Loucy (cell line): ENCODE results near the gene KLF2.

Experiments used
- H2AFZ ChIP-seq: fragments of 200-600 bp; sonication (generic); 2 replicates; pipeline ENCODE4 v1.6.0; 2016; ENCODE audit warnings: antibody characterized with exemption, mild to moderate bottlenecking, low read length, moderate library complexity
- H3F3A ChIP-seq: fragments of 200-600 bp; 2 replicates; pipeline ENCODE4 v1.6.0; 2016; ENCODE audit warnings: antibody characterized with exemption, low read depth, mild to moderate bottlenecking
- H3K27me3 ChIP-seq: fragments of 200-600 bp; sonication (generic); 2 replicates; pipeline ENCODE4 v1.6.1; 2014; ENCODE audit warnings: low read length, mild to moderate bottlenecking; ENCODE audit not compliant: insufficient read depth, poor library complexity, severe bottlenecking
- H3K36me3 ChIP-seq: fragments of 200-600 bp; sonication (generic); 2 replicates; pipeline ENCODE4 v1.6.1; 2016; ENCODE audit warnings: low read length; ENCODE audit not compliant: insufficient read depth
- H3K4me1 ChIP-seq: fragments of 200-600 bp; sonication (generic); 2 replicates; pipeline ENCODE4 v1.5.1; 2014; ENCODE audit warnings: low read length, mild to moderate bottlenecking; ENCODE audit not compliant: insufficient read depth, poor library complexity, severe bottlenecking
- H3K4me2 ChIP-seq: fragments of 200-600 bp; sonication (generic); 2 replicates; pipeline ENCODE4 v1.6.0; 2014; ENCODE audit warnings: antibody characterized with exemption, low read length, low read depth, mild to moderate bottlenecking; ENCODE audit not compliant: poor library complexity, severe bottlenecking
- H3K4me3 ChIP-seq: fragments of 200-600 bp; sonication (generic); 2 replicates; pipeline ENCODE4 v1.5.1; 2014; ENCODE audit warnings: low read length, mild to moderate bottlenecking, mixed read lengths; ENCODE audit not compliant: poor library complexity, severe bottlenecking
- H3K79me2 ChIP-seq: fragments of 200-600 bp; sonication (generic); 2 replicates; pipeline ENCODE4 v1.6.1; 2014; ENCODE audit warnings: low read length; ENCODE audit not compliant: insufficient read depth
- H3K9ac ChIP-seq: fragments of 200-600 bp; sonication (generic); 2 replicates; pipeline ENCODE4 v1.6.0; 2014; ENCODE audit warnings: mild to moderate bottlenecking, low read depth, low read length, moderate library complexity; ENCODE audit not compliant: poor library complexity, severe bottlenecking
- H3K9me2 ChIP-seq: fragments of 200-600 bp; sonication (generic); replicated peaks from 2 replicates; pipeline ENCODE4 v1.6.1; 2016; ENCODE audit warnings: low read depth, low read length, mixed read lengths
- H3K9me3 ChIP-seq: fragments of 200-600 bp; sonication (generic); 2 replicates; pipeline ENCODE4 v1.6.1; 2014; ENCODE audit warnings: mild to moderate bottlenecking, antibody characterized with exemption, low read length, low read depth; ENCODE audit not compliant: insufficient read depth
- H4K20me1 ChIP-seq: fragments of 200-600 bp; sonication (generic); 2 replicates; pipeline ENCODE4 v1.6.0; 2014; ENCODE audit warnings: antibody characterized with exemption, low read length, mild to moderate bottlenecking; ENCODE audit not compliant: insufficient read depth, poor library complexity, severe bottlenecking
- EZH2phosphoT487 ChIP-seq: fragments of 200-600 bp; IDR thresholded peaks from 2 replicates; pipeline ENCODE4 v1.6.1; 2018; ENCODE audit warnings: antibody characterized with exemption, mild to moderate bottlenecking, moderate library complexity, borderline replicate concordance
- TF ChIP-seq, protein P1 (sequence below): fragments of 200-600 bp; sonication (generic); conservative IDR thresholded peaks from 2 replicates; pipeline ENCODE4 v1.5.1; 2014; ENCODE audit warnings: mild to moderate bottlenecking, antibody characterized with exemption, low read length

The KLF2 gene

GRCh38 chr19:16327911-16328823, 3.5 kb downstream of the KLF2 start:
- no peak for TF ChIP-seq EZH2phosphoT487
- Histone ChIP-seq H2AFZ (peak overlapping the region; percentile 26), H3K9me2 (no peaks in the 10 kb centered on the region), H3K4me3 (peak overlapping the region; percentile 37), H3K9ac (peak overlapping the region; percentile 27), H3K4me1 (peaks cover 19% of the 10 kb centered on the region), H3K36me3 (no peaks in the 10 kb centered on the region), H3K27me3 (peaks cover 5% of the 10 kb centered on the region), H3F3A (no peaks in the 10 kb centered on the region), H3K4me2 (peak overlapping the region; percentile 60), H4K20me1 (no peaks in the 10 kb centered on the region), H3K9me3 (no peaks in the 10 kb centered on the region), H3K79me2 (no peaks in the 10 kb centered on the region)

DNA sequence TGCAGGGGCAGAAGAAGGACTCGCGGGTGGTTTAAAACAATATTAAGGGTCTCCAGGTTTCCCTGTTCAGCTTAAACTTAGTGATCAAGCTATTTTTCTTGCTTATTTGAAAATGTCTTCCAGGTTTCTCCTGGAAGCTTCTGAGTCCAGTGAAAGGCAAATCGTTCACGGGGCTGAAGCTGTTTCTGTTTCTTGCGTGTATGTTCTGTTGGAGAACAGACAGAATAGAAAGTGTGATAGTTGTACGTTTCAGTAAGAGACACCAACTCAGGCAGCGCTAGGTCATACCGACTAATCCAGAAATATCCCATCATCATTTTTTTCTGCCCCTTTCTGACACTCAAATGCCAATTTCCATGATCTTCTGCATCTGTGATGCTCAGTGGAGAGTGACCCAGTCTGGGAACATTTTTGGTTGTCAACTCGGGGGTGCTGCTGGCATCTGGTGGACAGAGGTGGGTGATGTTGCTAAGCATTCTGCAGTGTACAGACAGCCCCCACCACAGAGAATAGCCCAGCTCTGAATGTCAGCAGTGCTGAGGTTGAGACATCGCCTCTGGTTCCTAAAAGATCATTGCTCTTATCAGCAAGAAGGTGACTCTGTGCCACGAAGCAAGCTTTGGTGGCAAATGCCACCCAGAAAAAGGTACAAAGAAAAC, 4.3 kb downstream of the KLF2 start:
- Histone ChIP-seq H3K9me2 (no peaks in the 10 kb centered on the region), H3K36me3 (no peaks in the 10 kb centered on the region), H3K9ac (no peak overlapping the region), H3K4me2 (peak overlapping the region; percentile 60), H3K4me1 (peaks cover 19% of the 10 kb centered on the region), H4K20me1 (no peaks in the 10 kb centered on the region), H3K9me3 (no peaks in the 10 kb centered on the region), H3F3A (no peaks in the 10 kb centered on the region), H3K27me3 (no peaks in the 10 kb centered on the region), H3K79me2 (no peaks in the 10 kb centered on the region), H3K4me3 (peak overlapping the region; percentile 37), H2AFZ (peak overlapping the region; percentile 26; the same call in 1 of the 2 replicates)
- TF ChIP-seq, protein P1, sequence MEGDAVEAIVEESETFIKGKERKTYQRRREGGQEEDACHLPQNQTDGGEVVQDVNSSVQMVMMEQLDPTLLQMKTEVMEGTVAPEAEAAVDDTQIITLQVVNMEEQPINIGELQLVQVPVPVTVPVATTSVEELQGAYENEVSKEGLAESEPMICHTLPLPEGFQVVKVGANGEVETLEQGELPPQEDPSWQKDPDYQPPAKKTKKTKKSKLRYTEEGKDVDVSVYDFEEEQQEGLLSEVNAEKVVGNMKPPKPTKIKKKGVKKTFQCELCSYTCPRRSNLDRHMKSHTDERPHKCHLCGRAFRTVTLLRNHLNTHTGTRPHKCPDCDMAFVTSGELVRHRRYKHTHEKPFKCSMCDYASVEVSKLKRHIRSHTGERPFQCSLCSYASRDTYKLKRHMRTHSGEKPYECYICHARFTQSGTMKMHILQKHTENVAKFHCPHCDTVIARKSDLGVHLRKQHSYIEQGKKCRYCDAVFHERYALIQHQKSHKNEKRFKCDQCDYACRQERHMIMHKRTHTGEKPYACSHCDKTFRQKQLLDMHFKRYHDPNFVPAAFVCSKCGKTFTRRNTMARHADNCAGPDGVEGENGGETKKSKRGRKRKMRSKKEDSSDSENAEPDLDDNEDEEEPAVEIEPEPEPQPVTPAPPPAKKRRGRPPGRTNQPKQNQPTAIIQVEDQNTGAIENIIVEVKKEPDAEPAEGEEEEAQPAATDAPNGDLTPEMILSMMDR, result peak; percentile 48
- no peak for TF ChIP-seq EZH2phosphoT487

GRCh38 chr19:16330368-16330801, 5.8 kb downstream of the KLF2 start:
- Histone ChIP-seq H4K20me1 (no peaks in the 10 kb centered on the region), H3K4me1 (peaks cover 19% of the 10 kb centered on the region), H3K9me3 (no peaks in the 10 kb centered on the region), H3K9ac (no peak overlapping the region), H3K27me3 (no peaks in the 10 kb centered on the region), H3K9me2 (no peaks in the 10 kb centered on the region), H3K4me3 (no peak overlapping the region), H2AFZ (no peak overlapping the region), H3F3A (no peaks in the 10 kb centered on the region), H3K79me2 (no peaks in the 10 kb centered on the region), H3K4me2 (no peak overlapping the region), H3K36me3 (no peaks in the 10 kb centered on the region)
- TF ChIP-seq EZH2phosphoT487, result no peak
- TF ChIP-seq, protein P1, result no peak
